ENCODE results near the gene HOXD10.

The HOXD10 gene

GRCh38 chr2:176152350-176153181, 36.0 kb downstream of the HOXD10 start:
- no peak for DNase-seq

DNA sequence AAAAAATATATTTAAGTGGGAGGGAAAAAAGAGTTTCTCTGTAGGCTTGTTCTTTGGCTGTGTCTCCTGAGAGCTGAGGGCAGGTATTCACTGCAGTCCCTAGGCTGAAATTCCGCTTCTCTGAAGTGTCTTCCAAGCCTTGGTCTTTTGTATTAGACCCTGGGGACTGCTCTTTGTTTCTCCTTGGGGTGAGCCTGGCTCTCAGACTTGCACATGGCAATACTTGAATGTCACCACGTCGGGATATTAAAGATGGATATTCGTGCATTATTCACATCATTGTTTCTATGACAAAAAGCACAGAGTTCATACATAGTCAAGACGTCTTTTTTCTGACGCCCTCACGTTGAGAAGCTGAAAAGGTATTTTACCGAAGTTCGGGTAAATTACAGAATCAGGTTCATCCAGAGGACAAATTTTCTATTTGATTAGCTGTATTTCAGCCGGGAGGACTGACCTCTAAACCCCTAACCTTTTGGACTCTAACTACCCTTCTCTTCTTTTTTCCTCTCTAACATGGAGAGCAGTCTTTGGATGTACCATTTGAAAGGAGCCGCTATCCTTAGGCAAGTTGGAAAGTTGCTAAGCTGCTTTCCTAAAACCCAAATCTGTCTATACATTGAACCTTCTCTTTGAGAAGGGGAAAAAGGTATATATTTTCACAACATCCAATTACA, 38.1 kb downstream of the HOXD10 start:
- DNase-seq, result no peak

GRCh38 chr2:176155356-176156044, 38.9 kb downstream of the HOXD10 start:
- DNase-seq, result no peak

- DNase-seq, result no peak
These were observed 39.8 kb downstream of the HOXD10 start for GRCh38 chr2:176156301-176156806.

- no peak for DNase-seq
These were observed 40.4 kb downstream of the HOXD10 start, which contains the start of gene HOXD3 for GRCh38 chr2:176156807-176157498. Gene HOXD3 (plus strand): TSS chr2:176157307. CDS start chr2:176169115, 11,808 bp downstream.

GRCh38 chr2:176157499-176158185, 41.1 kb downstream of the HOXD10 start:
- DNase-seq, result no peak

- DNase-seq, result no peak
These were observed 41.6 kb downstream of the HOXD10 start for GRCh38 chr2:176158186-176158591.

DNA sequence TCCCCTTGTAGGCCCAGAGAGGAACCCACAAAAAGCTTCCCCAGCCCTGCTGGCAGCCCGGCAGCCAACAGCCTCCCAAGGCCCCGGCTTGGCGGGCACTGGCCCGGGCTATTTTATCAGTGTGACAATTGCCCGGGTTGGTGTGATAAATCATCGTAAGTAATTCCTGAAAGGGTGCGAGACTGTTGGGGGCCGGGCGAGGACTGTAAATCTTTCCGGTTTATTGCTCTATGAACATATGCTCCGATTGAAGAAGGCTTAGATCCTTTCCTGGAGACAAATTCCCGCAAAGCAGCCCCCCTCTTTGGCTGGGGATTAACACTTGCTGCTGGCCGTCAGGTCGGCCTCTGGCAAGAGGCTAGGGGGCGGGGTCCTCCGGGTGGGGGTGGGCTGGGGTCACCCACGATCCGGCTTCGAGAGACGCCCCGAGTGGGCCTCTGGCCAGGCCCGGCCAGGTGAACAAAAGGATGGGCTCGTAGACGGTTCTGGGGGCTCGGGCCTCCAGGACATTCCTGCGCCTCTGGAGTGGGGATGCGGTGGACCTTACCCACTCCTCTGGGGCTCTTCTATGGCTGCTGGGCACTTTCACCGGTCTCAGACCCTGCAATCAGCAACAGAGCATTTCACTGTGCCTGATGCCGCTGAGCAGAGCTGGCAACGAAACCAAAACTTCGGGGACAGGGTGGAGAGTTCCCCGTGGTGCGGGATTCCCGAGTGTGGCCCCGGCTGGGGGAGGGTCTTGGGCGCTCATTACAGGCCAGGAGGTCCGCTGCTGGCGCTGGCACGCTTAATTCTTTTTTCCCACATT, 42.5 kb downstream of the HOXD10 start:
- no peak for DNase-seq

- no peak for DNase-seq
These were observed 43.2 kb downstream of the HOXD10 start for GRCh38 chr2:176159663-176160250.

DNA sequence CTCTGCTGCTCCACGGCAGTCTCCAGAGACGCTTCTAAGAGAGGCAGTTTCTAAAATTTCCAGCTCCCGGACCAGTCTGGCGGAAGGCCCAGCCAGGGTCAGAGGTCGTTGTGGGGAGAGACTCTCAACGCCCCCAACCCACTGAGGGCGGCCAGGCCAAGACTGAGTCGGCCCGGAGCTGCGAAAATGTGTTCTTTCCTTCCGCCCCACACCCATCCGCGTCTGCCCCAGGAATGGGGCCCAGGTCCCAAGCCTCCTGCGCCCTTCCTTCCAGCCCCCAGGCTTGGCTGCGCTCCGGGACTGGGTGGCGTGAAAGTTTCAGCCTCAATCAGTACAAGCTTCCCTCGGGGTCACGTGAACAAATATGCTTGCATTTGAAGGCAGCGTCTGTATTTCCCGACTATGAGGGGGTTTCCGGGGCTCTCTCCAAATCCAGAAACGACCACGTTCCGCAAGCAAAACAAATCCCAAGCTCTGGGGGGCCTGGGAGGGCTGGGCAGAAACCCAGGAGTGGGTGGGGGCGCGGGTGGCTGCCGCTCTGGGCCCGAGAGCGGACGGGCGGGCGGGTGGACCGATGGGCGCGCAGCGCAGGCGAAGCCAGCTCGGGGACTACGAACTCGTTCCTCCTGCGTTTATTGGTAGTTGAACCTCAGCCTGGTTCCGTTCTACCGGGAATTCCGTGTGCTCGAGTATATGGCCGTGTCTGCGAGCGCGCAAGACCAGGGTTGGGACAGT, 43.8 kb downstream of the HOXD10 start:
- no peak for DNase-seq

- DNase-seq, result no peak
These were observed 44.6 kb downstream of the HOXD10 start for GRCh38 chr2:176160986-176161824.

GRCh38 chr2:176161825-176162626, 45.4 kb downstream of the HOXD10 start:
- no peak for DNase-seq

DNA sequence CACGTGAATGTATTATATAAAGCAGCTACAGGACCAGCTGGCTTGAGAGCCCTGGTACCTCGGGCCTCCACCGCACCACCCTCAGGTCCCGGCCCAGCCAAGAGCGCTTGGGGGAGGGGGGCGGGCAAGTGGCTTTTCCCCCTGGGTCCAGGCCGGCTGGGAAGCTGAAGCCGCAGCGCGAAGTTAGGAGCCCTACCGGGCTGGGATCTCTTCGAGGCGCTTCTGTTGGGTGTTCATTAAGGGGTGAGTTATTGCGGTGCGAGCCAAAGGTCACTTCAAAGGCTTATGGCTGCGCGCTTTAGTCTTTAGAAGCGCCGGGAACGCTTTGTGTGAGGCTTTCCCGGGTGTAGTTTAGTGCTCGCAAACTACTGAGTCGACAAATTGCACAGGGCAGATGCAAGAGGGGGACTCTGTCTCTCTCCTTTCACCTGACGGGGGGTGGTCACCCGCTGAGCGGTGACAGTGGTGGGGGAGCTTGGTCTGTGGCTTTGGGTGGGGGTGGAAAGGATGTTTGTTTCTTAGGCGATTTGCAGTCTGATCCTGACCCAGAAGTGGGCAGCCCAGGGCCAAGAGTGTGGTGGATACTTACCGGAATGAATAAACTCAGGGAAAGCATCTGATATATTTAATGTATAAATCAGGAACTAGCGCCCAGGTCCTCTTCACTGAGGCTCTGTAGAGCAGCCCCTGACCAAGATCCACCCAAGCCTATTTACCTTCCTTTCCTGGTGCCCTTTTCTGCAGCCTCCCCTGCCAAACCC, 46.5 kb downstream of the HOXD10 start:
- no peak for DNase-seq

DNA sequence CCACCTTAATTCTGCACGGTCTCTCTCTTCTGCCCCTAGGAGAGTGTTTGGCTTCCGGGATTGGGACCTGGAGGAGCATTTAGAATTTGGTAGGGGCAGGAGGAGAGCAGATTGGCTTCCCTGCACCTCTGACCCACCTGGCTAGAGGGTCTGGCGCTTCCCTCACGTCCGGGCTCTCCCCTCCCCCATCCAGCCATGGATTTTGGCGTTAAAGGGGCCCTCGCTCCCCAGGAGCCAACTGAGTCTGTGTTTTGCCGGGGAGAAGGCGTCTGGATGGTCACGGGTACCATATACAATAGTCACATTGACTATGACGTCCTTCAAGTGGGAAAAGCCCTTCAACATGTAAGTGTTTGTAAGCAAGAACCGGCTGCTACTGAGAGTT, 47.1 kb downstream of the HOXD10 start:
- DNase-seq, result no peak

- DNase-seq, result no peak
These were observed 47.6 kb downstream of the HOXD10 start for GRCh38 chr2:176164201-176164600.

DNA sequence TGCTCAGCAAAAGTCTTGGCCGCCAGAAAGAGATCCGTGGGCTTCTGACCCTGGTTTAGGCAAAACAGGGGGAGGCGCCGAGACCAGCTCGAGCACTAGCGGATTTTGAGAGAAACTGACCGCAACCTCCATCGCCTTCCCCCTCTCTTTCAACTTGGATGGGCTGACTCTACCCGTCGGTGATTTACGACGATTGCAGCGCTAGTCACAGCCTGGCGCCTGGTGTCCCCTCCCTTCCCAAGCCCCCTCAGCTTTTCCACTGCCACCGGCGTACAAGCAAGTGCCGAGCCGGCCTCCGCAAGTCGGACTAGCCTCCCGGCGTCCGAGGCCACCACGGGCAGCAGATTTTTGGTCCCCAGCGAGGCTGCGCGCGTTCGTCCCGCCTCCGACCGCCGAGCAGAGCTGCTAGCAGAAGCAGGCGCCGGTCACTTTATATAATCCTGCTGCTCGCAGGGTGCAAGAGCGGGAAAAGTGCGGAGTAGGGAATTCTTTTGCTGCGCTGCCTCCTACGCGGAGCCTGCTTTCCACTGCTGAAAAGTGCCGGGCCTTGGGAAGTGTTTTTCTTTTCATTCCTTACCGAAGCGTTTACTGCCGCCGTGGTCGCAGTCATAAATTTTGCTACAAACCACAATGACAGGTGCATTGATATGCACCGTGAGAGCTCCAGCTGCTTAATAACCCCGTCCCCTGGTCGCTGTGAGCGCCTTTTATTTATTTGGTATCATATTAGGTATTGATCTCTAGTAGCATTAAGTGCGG, 48.2 kb downstream of the HOXD10 start:
- no peak for DNase-seq

Data from hematopoietic multipotent progenitor cell treated with erythropoietin and hydrocortisone succinate and interleukin-3 and kit ligand, for 4 days (in vitro differentiated cells).